Thoracic aorta (tissue), 2 donors: ENCODE data around the gene CMKLR1. TPM values are rescaled to one million over a fixed set of nuclear protein-coding genes. Genes with fewer than 3 reads are reported as not detected.

ENCODE experiments used
- ATAC-seq: fragments of 150-250 bp; one replicate; pipeline ENCODE4 v1.8.0; 2017; ENCODE audit warnings: low read depth; ENCODE audit not compliant: insufficient number of reproducible peaks, low FRiP score
- DNase-seq: peaks from one replicate; pipeline ENCODE4 v3.0.0-alpha.2; 2020; ENCODE audit warnings: low spot score
- H3K27ac ChIP-seq, 2 donors: fragments of 200-600 bp; sonication (generic); 1 replicate in 1 of 2; 2 replicates in 1 of 2; pipeline ENCODE4 v1.5.1; 2016; ENCODE audit warnings: mild to moderate bottlenecking in 2 of 2, moderate library complexity in 2 of 2
- H3K27me3 ChIP-seq: fragments of 200-600 bp; sonication (generic); replicated peaks from 2 replicates; pipeline ENCODE4 v1.6.0; 2016; ENCODE audit warnings: mild to moderate bottlenecking; ENCODE audit not compliant: insufficient read depth
- H3K36me3 ChIP-seq: fragments of 200-600 bp; sonication (generic); one replicate; pipeline ENCODE4 v1.5.1; 2016
- H3K4me1 ChIP-seq, 2 donors: fragments of 200-600 bp; sonication (generic); 1 replicate in 1 of 2; 2 replicates in 1 of 2; pipeline versions ENCODE4 v1.5.1 to v1.6.0; 2016; ENCODE audit warnings: low read depth in 2 of 2, mild to moderate bottlenecking in 1 of 2; ENCODE audit not compliant: control insufficient read depth in 1 of 2
- H3K4me3 ChIP-seq: fragments of 200-600 bp; sonication (generic); 2 replicates; pipeline ENCODE4 v1.5.1; 2016; ENCODE audit warnings: mild to moderate bottlenecking
- H3K9me3 ChIP-seq: fragments of 200-600 bp; sonication (generic); 2 replicates; pipeline ENCODE4 v1.5.1; 2016
- CTCF ChIP-seq: fragments of 200-600 bp; sonication (generic); IDR thresholded peaks from one replicate; pipeline ENCODE4 v1.5.1; 2019; ENCODE audit warnings: antibody characterized with exemption
- total RNA-seq, 2 donors: library from RNA; depleted of rRNA; stranded (reverse); fragments of >200 nt; gene quantifications; one replicate each; pipeline versions ENCODE4 v1.1.0 to v1.2.3, GENCODE V29; 2016

CMKLR1 gene
- total RNA-seq, 2 donors from 2014 or later: 56.6 to 73.8 TPM

GRCh38 chr12:108374596-108375320, 35.6 kb upstream of the CMKLR1 start:
- no peak overlapping the region for H3K4me3 ChIP-seq

GRCh38 chr12:108373111-108373510, 34.0 kb upstream of the CMKLR1 start:
- Histone ChIP-seq H3K4me1 (peaks cover 5 to 16% of the 10 kb centered on the region in 2 donors), H3K27me3 (no peaks in the 10 kb centered on the region), H3K9me3 (peaks cover 4% of the 10 kb centered on the region), H3K4me3 (no peak overlapping the region), H3K36me3 (no peaks in the 10 kb centered on the region), H3K27ac (no peak overlapping the region)
- no peak for ATAC-seq
- DNase-seq: no peak
- TF ChIP-seq CTCF: no peak

More at GRCh38 chr12:108374596-108375320, 35.6 kb upstream of the CMKLR1 start:
- H3K4me1 ChIP-seq: peaks cover 5 to 16% of the 10 kb centered on the region in 2 donors
- ATAC-seq (no peak), DNase-seq (no peak)
- H3K27ac ChIP-seq: no peak overlapping the region
- no peak for TF ChIP-seq CTCF
- H3K27me3 ChIP-seq: no peaks in the 10 kb centered on the region
- no peaks in the 10 kb centered on the region for H3K36me3 ChIP-seq
- H3K9me3 ChIP-seq: peaks cover 4% of the 10 kb centered on the region

GRCh38 chr12:108371801-108372344, 32.8 kb upstream of the CMKLR1 start:
- no peaks in the 10 kb centered on the region for H3K36me3 ChIP-seq
- no peak overlapping the region for H3K4me3 ChIP-seq
- TF ChIP-seq CTCF: no peak
- H3K27ac ChIP-seq: peak overlapping the region; percentile 21 to 66
- no peaks in the 10 kb centered on the region for H3K27me3 ChIP-seq
- DNase-seq: peak; percentile 28
- peaks cover 5 to 16% of the 10 kb centered on the region in 2 donors for H3K4me1 ChIP-seq
- peak; percentile 68 for ATAC-seq
- peaks cover 4% of the 10 kb centered on the region for H3K9me3 ChIP-seq

- Histone ChIP-seq H3K9me3 (peaks cover 4% of the 10 kb centered on the region), H3K4me1 (peaks cover 5 to 16% of the 10 kb centered on the region in 2 donors), H3K27ac (peak overlapping the region in 1 of 2 donors; percentile 66), H3K36me3 (no peaks in the 10 kb centered on the region), H3K27me3 (no peaks in the 10 kb centered on the region), H3K4me3 (no peak overlapping the region)
- DNase-seq: no peak
- ATAC-seq: no peak
- TF ChIP-seq CTCF: no peak
Measured at GRCh38 chr12:108370415-108370814, 31.3 kb upstream of the CMKLR1 start.

GRCh38 chr12:108369736-108370396, 30.8 kb upstream of the CMKLR1 start:
- Histone ChIP-seq H3K27ac (no peak overlapping the region), H3K36me3 (no peaks in the 10 kb centered on the region), H3K27me3 (no peaks in the 10 kb centered on the region), H3K4me1 (peaks cover 5 to 16% of the 10 kb centered on the region in 2 donors), H3K4me3 (no peak overlapping the region), H3K9me3 (peaks cover 4% of the 10 kb centered on the region)
- DNase-seq: no peak
- no peak for ATAC-seq
- TF ChIP-seq CTCF: no peak
